Smooth muscle cell (in vitro differentiated cells): ENCODE measurements around the gene MAST3. TPM values are rescaled to one million over a fixed set of nuclear protein-coding genes. Genes with fewer than 3 reads are reported as not detected.
A peak's percentile ranks its signal among the peaks of the same experiment; 100 is the strongest.

Experiments used
- DNase-seq: peaks from one replicate; lab custom pipeline; 2025; ENCODE audit not compliant: unreplicated experiment; lab: John Stamatoyannopoulos, UW
- H2AFZ ChIP-seq: fragments of 200-600 bp; sonication (generic); 2 replicates; pipeline ENCODE4 v1.6.0; 2016; ENCODE audit warnings: antibody characterized with exemption, low read depth, mild to moderate bottlenecking
- H3F3A ChIP-seq: fragments of 200-600 bp; sonication (generic); 2 replicates; pipeline ENCODE4 v1.6.0; 2017; ENCODE audit warnings: antibody characterized with exemption, low read depth
- H3K27ac ChIP-seq: fragments of 200-600 bp; sonication (generic); 2 replicates; pipeline ENCODE4 v1.5.1; 2016; ENCODE audit warnings: low read depth, mild to moderate bottlenecking
- H3K27me3 ChIP-seq: fragments of 200-600 bp; sonication (generic); 2 replicates; pipeline ENCODE4 v1.6.1; 2016; ENCODE audit warnings: low read depth, mild to moderate bottlenecking
- H3K36me3 ChIP-seq: fragments of 200-600 bp; sonication (generic); 2 replicates; pipeline ENCODE4 v1.5.1; 2016; ENCODE audit warnings: low read depth
- H3K4me1 ChIP-seq: fragments of 200-600 bp; sonication (generic); 2 replicates; pipeline ENCODE4 v1.5.1; 2016; ENCODE audit warnings: low read depth
- H3K4me2 ChIP-seq: fragments of 200-600 bp; sonication (generic); 2 replicates; pipeline ENCODE4 v1.6.0; 2016; ENCODE audit warnings: mild to moderate bottlenecking
- H3K4me3 ChIP-seq: fragments of 200-600 bp; sonication (generic); 2 replicates; pipeline ENCODE4 v1.5.1; 2016; ENCODE audit warnings: mild to moderate bottlenecking
- H3K79me2 ChIP-seq: fragments of 200-600 bp; sonication (generic); 2 replicates; pipeline ENCODE4 v1.6.0; 2016; ENCODE audit warnings: low read depth, mild to moderate bottlenecking
- H3K9ac ChIP-seq: fragments of 200-600 bp; sonication (generic); 2 replicates; pipeline ENCODE4 v1.6.0; 2016; ENCODE audit warnings: low read depth
- H3K9me3 ChIP-seq: fragments of 200-600 bp; sonication (generic); replicated peaks from 2 replicates; pipeline ENCODE4 v1.5.1; 2016; ENCODE audit warnings: low read depth
- H4K20me1 ChIP-seq: fragments of 200-600 bp; sonication (generic); 2 replicates; pipeline ENCODE4 v1.6.0; 2016; ENCODE audit warnings: low read depth
- CTCF ChIP-seq: fragments of 200-600 bp; sonication (generic); IDR thresholded peaks from 2 replicates; pipeline ENCODE4 v1.5.1; 2017; ENCODE audit warnings: borderline replicate concordance, mild to moderate bottlenecking, antibody characterized with exemption; ENCODE audit not compliant: insufficient read depth, poor library complexity, severe bottlenecking
- WGBS: methylation state at CpG from one replicate; pipeline ENCODE4 v1.1.7; 2016; ENCODE audit warnings: low lambda C conversion rate; 5-methylcytosine and 5-hydroxymethylcytosine counted together
- polyA plus RNA-seq: library from polyadenylated mRNA; unstranded; fragments of >200 nt; fragmentation: Nextera tagmentation; extraction: Ambion mirVana; gene quantifications from 2 replicates; pipeline ENCODE4 v1.2.1, GENCODE V29; 2016
- total RNA-seq: library from RNA; depleted of rRNA; stranded (reverse); fragments of >200 nt; gene quantifications from 2 replicates; pipeline ENCODE4 v1.2.3, GENCODE V29; 2014

MAST3 gene
- total and polyA plus RNA-seq, 2 experiments from 2014 or later = 4.3 TPM

- H3F3A ChIP-seq = no peaks in the 10 kb centered on the region
- H3K4me3 ChIP-seq = no peak overlapping the region
- WGBS = 98% methylated on average over 8 of the region's 9 CpGs
- DNase-seq = no peak
- no peaks in the 10 kb centered on the region for H3K4me1 ChIP-seq
- H3K27ac ChIP-seq = no peak overlapping the region
- H3K9ac ChIP-seq = no peak overlapping the region
- no peak overlapping the region for H2AFZ ChIP-seq
- H3K27me3 ChIP-seq = no peaks in the 10 kb centered on the region
- H3K79me2 ChIP-seq = no peaks in the 10 kb centered on the region
- no peak for TF ChIP-seq CTCF
- no peaks in the 10 kb centered on the region for H4K20me1 ChIP-seq
- no peak overlapping the region for H3K4me2 ChIP-seq
- no peaks in the 10 kb centered on the region for H3K36me3 ChIP-seq
- no peaks in the 10 kb centered on the region for H3K9me3 ChIP-seq
These were observed 9.7 kb downstream of the MAST3 start for GRCh38 chr19:18107235-18107634.

GRCh38 chr19:18108897-18109296 lies 11.3 kb downstream of the MAST3 start:
- H2AFZ ChIP-seq = no peak overlapping the region
- 79% methylated on average over 2 of the region's 2 CpGs for WGBS

GRCh38 chr19:18109341-18109732 lies 11.8 kb downstream of the MAST3 start:
- Histone ChIP-seq H3F3A (no peaks in the 10 kb centered on the region), H3K27ac (no peak overlapping the region), H3K36me3 (no peaks in the 10 kb centered on the region), H3K4me1 (no peaks in the 10 kb centered on the region), H3K27me3 (no peaks in the 10 kb centered on the region), H3K9ac (no peak overlapping the region), H4K20me1 (no peaks in the 10 kb centered on the region), H3K9me3 (no peaks in the 10 kb centered on the region), H2AFZ (peak overlapping the region; percentile 84), H3K79me2 (no peaks in the 10 kb centered on the region), H3K4me3 (peak overlapping the region; percentile 78), H3K4me2 (peak overlapping the region; percentile 98)
- DNase-seq = no peak
- WGBS = 52% methylated on average over 12 of the region's 12 CpGs
- TF ChIP-seq CTCF = no peak

More at GRCh38 chr19:18108897-18109296, 11.3 kb downstream of the MAST3 start:
- no peaks in the 10 kb centered on the region for H3F3A ChIP-seq
- H3K4me3 ChIP-seq = no peak overlapping the region
- H3K27me3 ChIP-seq = no peaks in the 10 kb centered on the region
- no peaks in the 10 kb centered on the region for H4K20me1 ChIP-seq
- no peaks in the 10 kb centered on the region for H3K4me1 ChIP-seq
- no peak overlapping the region for H3K4me2 ChIP-seq
- no peak for DNase-seq
- no peaks in the 10 kb centered on the region for H3K9me3 ChIP-seq
- H3K27ac ChIP-seq = no peak overlapping the region
- no peak for TF ChIP-seq CTCF
- no peak overlapping the region for H3K9ac ChIP-seq
- no peaks in the 10 kb centered on the region for H3K79me2 ChIP-seq
- H3K36me3 ChIP-seq = no peaks in the 10 kb centered on the region

GRCh38 chr19:18109733-18110608 lies 12.4 kb downstream of the MAST3 start:
- Histone ChIP-seq H4K20me1 (no peaks in the 10 kb centered on the region), H3K9ac (peak overlapping the region; percentile 31), H2AFZ (peak overlapping the region; percentile 84), H3K79me2 (no peaks in the 10 kb centered on the region), H3K27ac (no peak overlapping the region), H3K27me3 (no peaks in the 10 kb centered on the region), H3K36me3 (no peaks in the 10 kb centered on the region), H3K4me1 (no peaks in the 10 kb centered on the region), H3F3A (no peaks in the 10 kb centered on the region), H3K9me3 (no peaks in the 10 kb centered on the region), H3K4me2 (peak overlapping the region; percentile 98), H3K4me3 (peak overlapping the region; percentile 78)
- WGBS = 3% methylated on average over 45 of the region's 92 CpGs
- DNase-seq = peak; percentile 45
- TF ChIP-seq CTCF = no peak
